H7 (cell line): ENCODE data around the gene ITLN2. TPM values are rescaled to one million over a fixed set of nuclear protein-coding genes. Genes with fewer than 3 reads are reported as not detected.
"Not testable (repeated sequence)": the region's sequence is repeated elsewhere in the genome, so short reads cannot be mapped to it uniquely, and the experiment has no call there.

Experiments used
- DNase-seq: peaks from one replicate; pipeline ENCODE4 v3.0.0; 2012
- H3K27me3 ChIP-seq: 2 replicates; pipeline ENCODE4 v1.6.0; 2011; ENCODE audit warnings: mild to moderate bottlenecking, low read length; ENCODE audit not compliant: control insufficient read depth, insufficient read depth
- H3K36me3 ChIP-seq: replicated peaks from 2 replicates; pipeline ENCODE4 v1.5.1; 2011; ENCODE audit warnings: low read length; ENCODE audit not compliant: control insufficient read depth, insufficient read depth
- H3K4me3 ChIP-seq: 2 replicates; pipeline ENCODE4 v1.5.1; 2011; ENCODE audit warnings: low read depth, mild to moderate bottlenecking, control low read depth, low read length, moderate library complexity; ENCODE audit not compliant: insufficient read depth
- total RNA-seq: library from RNA; depleted of rRNA; stranded (reverse); fragments of >200 nt; shearing (Covaris generic); gene quantifications from 2 replicates; pipeline ENCODE4 v1.2.3, GENCODE V29; 2014

ITLN2 gene
- total RNA-seq, 1 experiment from 2014 or later, result 5.2 TPM

DNA sequence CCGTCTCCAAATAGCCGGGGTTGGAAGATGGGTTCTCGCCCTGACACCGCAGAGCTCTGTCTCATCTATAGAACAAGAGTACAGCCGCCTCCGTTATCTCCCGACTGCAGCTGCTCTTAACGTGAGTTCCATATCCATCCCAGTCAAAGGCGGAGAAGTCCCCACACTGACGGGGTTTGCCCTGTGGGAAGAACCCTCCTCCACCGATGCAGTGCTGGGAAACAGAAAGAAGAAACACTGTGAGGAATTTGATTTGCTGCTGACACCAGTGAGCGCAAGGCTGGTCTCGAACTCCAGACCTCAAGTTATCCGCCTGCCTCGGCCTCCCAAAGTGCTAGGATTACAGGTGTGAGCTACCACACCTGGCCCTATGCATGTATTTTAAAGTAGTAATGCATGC, 9.5 kb downstream of the ITLN2 start:
- Histone ChIP-seq H3K36me3 (no peaks in the 10 kb centered on the region), H3K4me3 (no peak overlapping the region), H3K27me3 (no peaks in the 10 kb centered on the region; the same call in 1 of the 2 replicates)
- DNase-seq, result no peak

DNA sequence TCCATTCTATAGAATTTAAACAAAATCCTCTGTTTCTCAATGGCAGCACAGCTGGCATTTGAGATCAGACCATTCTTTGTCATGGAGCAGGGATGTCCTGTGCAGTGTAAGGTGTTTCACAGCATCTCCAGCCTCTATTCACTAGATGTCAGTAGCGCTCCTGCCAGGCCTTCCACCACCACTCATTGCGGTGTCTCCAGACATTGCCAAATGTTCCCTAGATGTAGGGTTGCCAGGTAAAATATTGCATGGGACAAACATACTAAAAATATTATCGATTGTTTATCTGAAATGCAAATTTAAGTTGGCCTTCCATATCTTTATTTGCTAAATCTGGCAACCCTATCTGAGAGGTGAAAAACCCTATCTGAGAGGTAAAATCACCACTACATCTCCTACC, 11.7 kb downstream of the ITLN2 start:
- DNase-seq, result peak; percentile 40
- H3K4me3 ChIP-seq, result no peak overlapping the region
- H3K27me3 ChIP-seq, result no peaks in the 10 kb centered on the region
- no peaks in the 10 kb centered on the region for H3K36me3 ChIP-seq

DNA sequence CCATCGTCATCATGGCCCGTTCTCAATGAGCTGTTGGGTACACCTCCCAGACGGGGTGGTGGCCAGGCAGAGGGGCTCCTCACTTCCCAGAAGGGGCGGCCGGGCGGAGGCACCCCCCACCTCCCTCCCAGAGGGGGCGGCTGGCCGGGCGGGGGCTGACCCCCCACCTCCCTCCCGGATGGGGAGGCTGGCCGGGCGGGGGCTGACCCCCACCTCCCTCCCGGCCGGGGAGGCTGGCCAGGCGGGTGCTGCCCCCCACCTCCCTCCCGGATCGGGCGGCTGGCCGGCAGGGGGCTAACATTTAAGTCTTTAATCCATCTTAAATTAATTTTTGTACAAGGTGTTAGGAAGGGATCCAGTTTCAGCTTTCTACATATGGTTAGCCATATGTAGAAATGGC, 17.9 kb downstream of the ITLN2 start:
- not testable (repeated sequence) for H3K27me3 ChIP-seq, H3K4me3 ChIP-seq, DNase-seq, H3K36me3 ChIP-seq

DNA sequence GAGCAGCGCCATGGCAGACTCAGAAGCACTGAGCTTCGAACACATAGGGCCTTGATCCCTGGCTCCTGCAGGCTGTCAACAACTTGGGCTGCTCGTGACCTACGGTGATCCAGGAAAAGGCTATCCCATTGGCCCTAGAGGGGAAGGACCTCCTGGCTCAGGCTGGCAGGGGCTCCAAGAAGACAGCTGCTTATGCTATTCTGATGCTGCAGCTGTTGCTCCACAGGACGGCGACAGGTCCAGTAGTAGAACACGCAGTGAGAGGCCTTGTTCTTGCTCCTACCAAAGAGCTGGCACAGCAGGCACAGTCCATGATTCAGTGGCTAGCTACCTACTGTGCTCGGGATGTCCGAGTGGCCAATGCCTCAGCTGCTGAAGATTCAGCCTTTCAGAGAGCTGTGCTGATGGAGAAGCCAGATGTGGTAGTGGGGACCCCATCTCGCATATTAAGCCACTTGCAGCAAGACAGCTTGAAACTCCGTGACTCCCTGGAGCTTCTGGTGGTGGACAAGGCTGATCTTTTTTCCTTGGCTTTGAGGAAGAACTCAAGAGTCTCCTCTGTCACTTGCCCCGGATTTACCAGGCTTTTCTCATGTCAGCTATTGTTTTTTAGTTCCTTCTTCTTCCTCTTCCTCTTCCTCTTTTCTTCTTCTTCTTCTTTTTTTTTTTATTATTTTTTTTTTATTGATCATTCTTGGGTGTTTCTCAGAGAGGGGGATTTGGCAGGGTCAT, 18.9 kb downstream of the ITLN2 start:
- Histone ChIP-seq H3K27me3 (no peaks in the 10 kb centered on the region), H3K36me3 (no peaks in the 10 kb centered on the region), H3K4me3 (no peak overlapping the region)
- no peak for DNase-seq

DNA sequence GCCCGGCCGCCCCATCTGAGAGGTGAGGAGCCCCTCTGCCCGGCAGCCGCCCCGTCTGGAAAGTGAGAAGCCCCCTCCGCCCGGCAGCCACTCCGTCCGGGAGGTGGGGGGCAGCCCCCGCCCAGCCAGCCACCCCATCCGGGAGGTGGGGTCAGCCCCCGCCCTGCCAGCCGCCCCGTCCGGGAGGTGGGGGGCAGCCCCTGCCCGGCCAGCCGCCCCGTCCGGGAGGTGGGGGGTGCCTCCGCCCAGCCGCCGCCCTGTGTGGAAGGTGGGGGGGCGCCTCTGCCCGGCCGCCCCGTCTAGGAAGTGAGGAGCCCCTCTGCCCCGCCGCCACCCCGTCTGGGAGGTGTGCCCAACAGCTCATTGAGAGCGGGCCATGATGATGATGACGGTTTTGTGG, 21.3 kb downstream of the ITLN2 start:
- DNase-seq, H3K4me3 ChIP-seq, H3K27me3 ChIP-seq, H3K36me3 ChIP-seq: not testable (repeated sequence)

DNA sequence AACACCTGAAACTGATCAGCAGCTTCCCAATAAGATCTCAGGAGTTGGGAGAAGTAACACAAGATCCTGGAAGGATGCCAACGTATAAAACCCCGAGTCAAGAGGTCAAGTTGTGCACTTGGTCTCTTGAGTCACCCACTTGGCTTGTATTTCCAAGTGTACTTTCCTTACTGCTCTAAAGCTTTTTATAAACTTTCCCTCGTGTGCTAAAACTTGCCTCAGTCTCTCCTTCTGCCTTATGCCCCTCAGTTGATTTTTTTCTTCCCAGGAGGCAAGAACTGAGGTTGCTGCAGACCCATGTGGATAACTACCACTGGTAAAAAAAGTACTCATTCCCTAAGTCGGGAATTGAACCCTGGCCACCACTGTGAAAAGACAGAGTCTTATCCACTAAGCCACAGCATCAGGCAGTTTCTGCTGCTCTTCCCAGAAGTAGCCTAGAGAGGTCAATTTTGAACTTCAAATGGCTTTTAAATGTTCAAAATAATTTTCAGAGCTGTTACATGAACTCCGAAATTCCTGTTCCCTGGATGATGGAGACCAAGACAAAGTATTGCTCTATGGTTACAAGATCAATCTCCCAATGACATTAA, 28.9 kb downstream of the ITLN2 start:
- no peak for DNase-seq
- no peaks in the 10 kb centered on the region for H3K27me3 ChIP-seq
- H3K4me3 ChIP-seq, result no peak overlapping the region
- H3K36me3 ChIP-seq, result no peaks in the 10 kb centered on the region

DNA sequence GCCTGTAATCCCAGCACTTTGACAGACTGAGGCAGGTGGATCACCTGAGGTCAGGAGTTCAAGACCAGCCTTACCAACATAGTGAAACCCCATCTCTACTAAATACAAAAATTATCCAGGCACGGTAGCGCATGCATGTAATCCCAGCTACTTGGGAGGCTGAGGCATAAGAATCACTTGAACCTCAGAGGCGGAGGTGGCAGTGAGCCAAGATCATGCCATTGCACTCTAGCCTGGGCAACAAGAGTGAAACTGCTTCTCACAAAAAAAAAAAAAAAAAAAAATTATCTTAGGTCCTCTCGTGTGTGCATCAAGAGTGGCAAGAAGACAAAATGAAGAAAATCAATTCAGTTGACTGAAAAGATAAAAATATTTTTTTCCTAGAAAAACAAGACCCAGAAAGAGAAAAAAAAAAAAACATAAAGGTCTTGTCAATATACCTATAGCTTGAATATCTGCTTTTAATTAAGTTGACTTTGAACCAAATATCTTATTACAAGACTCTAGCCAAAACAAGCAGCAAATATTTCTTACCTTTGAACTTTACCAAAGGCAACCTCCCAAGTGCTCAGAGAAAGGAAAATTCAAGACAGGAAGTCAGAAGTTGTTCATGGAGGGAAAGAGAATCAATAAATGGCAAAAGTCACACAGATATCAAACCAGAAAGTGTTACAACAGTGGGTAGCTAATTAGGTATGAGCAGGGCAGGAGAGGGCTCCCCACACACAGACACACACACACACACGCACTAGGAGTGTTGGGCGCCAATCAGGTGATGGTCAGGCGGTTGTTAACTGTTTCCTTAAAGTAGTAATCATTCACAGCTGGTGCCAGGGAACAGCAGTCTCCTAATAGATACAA, 29.6 kb downstream of the ITLN2 start:
- Histone ChIP-seq H3K36me3 (no peaks in the 10 kb centered on the region), H3K27me3 (no peaks in the 10 kb centered on the region), H3K4me3 (no peak overlapping the region)
- DNase-seq, result no peak

DNA sequence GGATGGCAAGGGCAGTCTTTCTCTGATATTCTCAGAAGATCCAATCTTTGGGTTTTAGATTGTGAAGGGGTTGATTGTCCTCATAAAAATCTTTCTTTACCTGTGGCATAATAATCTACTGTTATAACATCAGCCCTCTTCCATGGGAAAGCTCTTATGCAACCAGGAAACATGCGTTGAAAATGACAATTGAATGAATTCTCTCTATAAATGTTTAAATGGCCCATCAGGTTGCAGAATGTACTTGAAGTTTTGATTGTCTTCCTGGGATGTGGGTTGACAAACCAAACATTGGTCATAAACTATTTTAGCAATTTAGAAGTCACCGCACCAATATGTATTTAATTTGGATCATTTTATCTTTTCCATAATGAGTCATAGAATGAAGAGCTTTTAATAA, 37.9 kb downstream of the ITLN2 start:
- H3K27me3 ChIP-seq, result no peaks in the 10 kb centered on the region
- DNase-seq, result no peak
- no peaks in the 10 kb centered on the region for H3K36me3 ChIP-seq
- no peak overlapping the region for H3K4me3 ChIP-seq

DNA sequence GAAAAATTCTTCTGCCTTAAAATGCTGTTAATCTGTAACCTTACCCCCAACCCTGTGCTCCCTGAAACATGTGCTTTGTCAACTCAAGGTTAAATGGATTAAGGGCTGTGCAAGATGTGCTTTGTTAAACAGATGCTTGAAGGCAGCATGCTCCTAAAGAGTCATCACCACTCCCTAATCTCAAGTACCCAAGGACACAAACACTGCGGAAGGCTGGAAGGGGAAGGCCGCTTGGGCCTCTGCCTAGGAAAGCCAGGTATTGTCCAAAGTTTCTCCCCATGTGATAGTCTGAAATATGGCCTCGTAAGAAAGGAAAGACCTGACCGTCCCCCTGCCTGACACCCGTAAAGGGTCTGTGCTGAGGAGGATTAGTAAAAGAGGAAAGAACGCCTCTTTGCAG, 41.4 kb downstream of the ITLN2 start:
- not testable (repeated sequence) for H3K27me3 ChIP-seq, DNase-seq, H3K4me3 ChIP-seq, H3K36me3 ChIP-seq

DNA sequence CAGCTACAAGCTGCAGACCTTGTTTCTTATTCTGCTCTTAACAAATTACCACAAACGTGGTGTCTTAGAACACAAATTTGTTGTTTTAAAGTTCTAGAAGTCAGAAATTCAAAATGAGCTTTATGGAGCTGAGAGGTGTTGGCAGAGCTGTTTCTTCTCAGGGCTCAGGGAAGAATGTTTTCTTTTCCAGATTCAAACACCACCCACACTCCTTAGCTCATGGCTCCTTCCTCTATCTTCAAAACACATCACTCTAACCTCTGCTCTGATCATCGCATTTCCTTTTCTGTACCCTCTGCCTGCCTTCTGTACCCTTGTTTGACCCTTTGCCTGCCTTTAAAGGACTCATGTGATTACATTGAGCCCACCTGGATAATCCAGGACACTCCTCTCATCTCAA, 42.7 kb downstream of the ITLN2 start:
- DNase-seq, result no peak
- Histone ChIP-seq H3K4me3 (no peak overlapping the region), H3K36me3 (no peaks in the 10 kb centered on the region), H3K27me3 (no peaks in the 10 kb centered on the region)

DNA sequence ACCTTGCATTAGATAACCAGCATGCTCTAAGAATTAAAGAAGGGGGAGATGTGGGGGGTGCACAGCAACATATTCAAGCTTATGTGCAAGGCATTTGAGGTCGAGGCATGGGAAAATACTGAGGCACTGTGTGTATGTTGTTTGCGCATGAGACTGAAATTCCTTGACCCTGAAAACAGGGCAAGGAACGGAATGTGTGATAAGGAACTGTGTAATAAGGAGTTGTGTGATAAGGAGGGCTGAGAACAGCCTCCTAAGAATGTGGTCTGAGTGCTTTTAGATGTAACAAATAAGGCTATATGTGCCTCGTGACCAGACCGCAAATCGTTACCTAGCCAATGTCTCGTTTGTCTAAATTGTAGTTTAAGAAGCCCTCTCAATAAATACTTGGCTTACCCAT, 43.2 kb downstream of the ITLN2 start:
- H3K36me3 ChIP-seq, result no peaks in the 10 kb centered on the region
- no peaks in the 10 kb centered on the region for H3K27me3 ChIP-seq
- H3K4me3 ChIP-seq, result no peak overlapping the region
- no peak for DNase-seq

DNA sequence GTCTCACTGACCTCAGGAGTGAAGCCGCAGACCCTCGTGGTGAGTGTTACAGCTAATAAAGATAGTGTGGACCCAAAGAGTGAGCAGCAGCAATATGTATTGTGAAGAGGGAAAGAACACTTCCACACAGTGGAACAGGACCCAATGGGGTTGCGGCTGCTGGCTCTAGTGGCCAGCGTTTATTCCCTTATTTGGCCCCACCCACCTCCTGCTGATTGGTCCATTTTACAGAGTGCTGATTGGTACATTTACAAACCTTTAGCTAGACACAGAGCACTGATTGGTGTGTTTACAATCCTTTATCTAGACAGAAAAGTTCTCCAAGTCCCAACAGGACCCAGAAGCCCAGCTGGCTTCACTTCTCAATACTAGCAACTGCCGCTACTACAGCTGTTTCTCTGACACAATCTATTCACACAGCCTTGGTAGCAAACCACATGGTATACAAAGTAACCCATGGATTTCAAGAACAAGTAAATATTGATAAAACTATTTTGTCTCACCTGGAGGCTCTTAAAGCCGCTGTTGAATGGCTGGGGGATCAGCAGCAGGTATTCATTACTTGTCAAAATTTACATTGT, 44.3 kb downstream of the ITLN2 start:
- Histone ChIP-seq H3K36me3 (no peaks in the 10 kb centered on the region), H3K27me3 (no peaks in the 10 kb centered on the region), H3K4me3 (no peak overlapping the region)
- DNase-seq, result no peak

DNA sequence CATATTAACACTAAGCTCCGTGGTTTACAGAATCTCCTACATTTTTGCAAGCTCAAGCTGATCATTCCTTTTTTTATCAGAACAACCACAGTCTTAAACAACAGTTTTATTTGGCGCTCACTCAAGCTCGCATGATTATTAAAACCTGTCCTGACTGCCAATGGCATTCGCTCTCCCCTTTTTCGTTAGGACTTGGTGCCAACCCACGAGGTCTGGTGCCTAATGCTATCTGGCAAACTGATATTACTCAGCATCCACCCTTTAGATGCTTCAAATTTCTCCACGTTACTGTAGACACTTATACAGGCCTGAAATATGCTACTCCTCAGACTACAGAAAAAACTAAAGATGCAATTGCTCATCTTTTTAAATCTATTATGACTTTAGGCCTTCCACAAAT, 46.6 kb downstream of the ITLN2 start:
- no peak for DNase-seq
- no peak overlapping the region for H3K4me3 ChIP-seq
- H3K36me3 ChIP-seq, result no peaks in the 10 kb centered on the region
- no peaks in the 10 kb centered on the region for H3K27me3 ChIP-seq

DNA sequence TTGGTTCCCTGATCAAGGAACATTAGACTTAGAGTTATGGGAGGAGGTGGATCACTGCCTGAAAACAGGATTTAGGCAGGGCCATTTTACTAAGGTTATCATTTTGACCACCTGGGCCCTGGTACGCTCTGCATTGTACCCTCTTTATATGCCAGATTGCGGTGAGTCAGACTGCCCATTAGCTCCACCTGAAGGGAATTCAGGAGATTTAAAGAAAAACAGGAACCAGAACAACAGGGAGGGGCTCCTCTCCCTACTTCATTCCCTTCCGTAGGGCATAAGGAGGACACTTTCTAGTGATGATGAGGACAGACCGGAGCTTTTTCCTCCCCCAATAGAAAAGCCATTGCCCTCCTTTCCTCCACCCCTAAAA, 49.0 kb downstream of the ITLN2 start:
- Histone ChIP-seq H3K4me3 (no peak overlapping the region), H3K36me3 (no peaks in the 10 kb centered on the region), H3K27me3 (no peaks in the 10 kb centered on the region)
- DNase-seq, result no peak
